ENCODE measurements around the gene PCBP3. TPM values are rescaled to one million over a fixed set of nuclear protein-coding genes. Genes with fewer than 3 reads are reported as not detected.

PCBP3 gene
- total and polyA plus RNA-seq, 2 of the 13 experiments (the other 11 are each of a cell fraction or from before 2014, with no cell fraction given) = not detected

DNA sequence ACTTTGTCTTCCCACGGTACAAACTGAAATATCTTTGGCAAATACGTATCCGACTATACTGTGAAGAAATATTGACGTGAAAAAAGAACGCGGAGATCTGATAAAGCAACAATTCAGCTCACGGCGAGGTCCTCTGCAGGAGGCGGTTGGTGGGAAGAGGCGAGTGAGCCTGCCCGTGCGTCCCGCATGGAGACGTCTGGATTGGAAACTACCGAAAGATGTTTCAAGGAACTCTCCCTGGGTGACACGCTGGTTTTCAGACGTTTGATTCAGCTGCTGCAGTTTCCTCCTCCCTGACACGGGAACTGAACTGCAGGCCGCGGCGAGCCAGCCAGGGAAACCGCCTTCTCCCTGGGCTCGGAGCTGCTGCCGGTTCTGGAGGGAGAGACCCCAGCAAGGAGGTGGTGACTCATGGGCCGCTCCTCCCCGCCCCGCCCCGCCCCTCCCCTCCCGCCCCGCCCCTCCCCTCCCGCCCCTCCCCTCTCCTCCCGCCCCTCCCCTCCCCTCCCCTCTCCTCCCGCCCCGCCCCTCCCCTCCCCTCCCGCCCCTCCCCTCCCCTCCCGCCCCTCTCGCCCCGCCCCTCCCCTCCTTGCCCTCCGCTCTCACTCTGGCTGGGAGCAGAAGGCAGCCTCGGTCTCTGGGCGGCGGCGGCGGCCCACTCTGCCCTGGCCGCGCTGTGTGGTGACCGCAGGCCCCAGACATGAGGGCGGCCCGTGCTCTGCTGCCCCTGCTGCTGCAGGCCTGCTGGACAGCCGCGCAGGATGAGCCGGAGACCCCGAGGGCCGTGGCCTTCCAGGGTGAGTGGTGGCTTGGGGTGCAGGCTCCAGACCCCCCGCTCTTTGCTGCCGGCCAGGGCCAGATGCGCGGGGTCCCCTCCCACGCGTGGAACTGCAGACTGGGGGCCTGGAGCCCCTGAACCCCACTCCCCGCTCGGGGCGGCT lies 337.9 kb downstream of the PCBP3 start, which contains the start of gene COL6A1:
Gene COL6A1 (plus strand): TSS at position 620 of the 941 bp plus-strand sequence. CDS start 81 bp downstream, at position 701.
- H3K79me2 ChIP-seq (ENCODE audit: insufficient read depth, low read length) = no peaks in the 10 kb centered on the region
- BruUV-seq (replicated peaks) = no TSS peak
- CTCF ChIA-PET (ENCODE audit: low intra/inter-chr PET ratio, low total read pairs) = no interaction called here
- H3K9ac ChIP-seq (ENCODE audit: insufficient read depth, low read depth, low read length) = peak within 1 kb of the TSS; percentile 69
- in situ Hi-C loops (cut with HindIII; ENCODE audit: extremely low pct_ligation_motif_present, low pct_unique_long_range_greater_than_20kb) (no loop called here), intact Hi-C loops (cut with micrococcal nuclease; ENCODE audit: unreplicated experiment) (no loop called here)
- H3K4me2 ChIP-seq (ENCODE audit: low read depth, low read length) = peak within 1 kb of the TSS; percentile 89
- POLR2A ChIA-PET = no interaction called here
- DNase-seq (ENCODE audit: low spot score) (peak; percentile 47), FAIRE-seq (no peak), ATAC-seq (peak; percentile 79)
- H3K4me3 ChIP-seq (replicated peaks in 1 of 3; ENCODE audit: insufficient read depth in 1 of 3, low read depth in 2 of 3, low read length in 3 of 3) = peak within 1 kb of the TSS; percentile 49 to 79 (median 55)
- no peaks in the 10 kb centered on the region for H4K20me1 ChIP-seq (ENCODE audit: insufficient read depth, low read length)
- WGBS (ENCODE audit: low lambda C conversion rate) = 7% methylated on average over 39 of the region's 63 CpGs
- peaks cover 17% of the 10 kb centered on the region for H3K4me1 ChIP-seq (ENCODE audit: insufficient read depth, low read length)
- H3K36me3 ChIP-seq (replicated peaks in 1 of 2; ENCODE audit: control insufficient read depth in 1 of 2, insufficient read depth in 2 of 2, low read length in 2 of 2) = no peaks in the 10 kb centered on the region
- H3K27me3 ChIP-seq (ENCODE audit: control insufficient read depth in 1 of 2, insufficient read depth in 2 of 2, low read length in 2 of 2) = peaks cover 3 to 36% of the 10 kb centered on the region in 2 experiments; a peak in 4 of 5 replicates
- H3K27ac ChIP-seq (ENCODE audit: extremely low read length, insufficient read depth, low read length) = no peak within 1 kb of the TSS
- peak within 1 kb of the TSS; percentile 83 for H2AFZ ChIP-seq (ENCODE audit: low read length)
- no peaks in the 10 kb centered on the region for H3K9me3 ChIP-seq (ENCODE audit: low read length)
- TF ChIP-seq TMF1 (CRISPR knock-in tag; IDR thresholded peaks at IDR 0.05; ENCODE audit: low read depth) = no peak
- TF ChIP-seq, protein P1, sequence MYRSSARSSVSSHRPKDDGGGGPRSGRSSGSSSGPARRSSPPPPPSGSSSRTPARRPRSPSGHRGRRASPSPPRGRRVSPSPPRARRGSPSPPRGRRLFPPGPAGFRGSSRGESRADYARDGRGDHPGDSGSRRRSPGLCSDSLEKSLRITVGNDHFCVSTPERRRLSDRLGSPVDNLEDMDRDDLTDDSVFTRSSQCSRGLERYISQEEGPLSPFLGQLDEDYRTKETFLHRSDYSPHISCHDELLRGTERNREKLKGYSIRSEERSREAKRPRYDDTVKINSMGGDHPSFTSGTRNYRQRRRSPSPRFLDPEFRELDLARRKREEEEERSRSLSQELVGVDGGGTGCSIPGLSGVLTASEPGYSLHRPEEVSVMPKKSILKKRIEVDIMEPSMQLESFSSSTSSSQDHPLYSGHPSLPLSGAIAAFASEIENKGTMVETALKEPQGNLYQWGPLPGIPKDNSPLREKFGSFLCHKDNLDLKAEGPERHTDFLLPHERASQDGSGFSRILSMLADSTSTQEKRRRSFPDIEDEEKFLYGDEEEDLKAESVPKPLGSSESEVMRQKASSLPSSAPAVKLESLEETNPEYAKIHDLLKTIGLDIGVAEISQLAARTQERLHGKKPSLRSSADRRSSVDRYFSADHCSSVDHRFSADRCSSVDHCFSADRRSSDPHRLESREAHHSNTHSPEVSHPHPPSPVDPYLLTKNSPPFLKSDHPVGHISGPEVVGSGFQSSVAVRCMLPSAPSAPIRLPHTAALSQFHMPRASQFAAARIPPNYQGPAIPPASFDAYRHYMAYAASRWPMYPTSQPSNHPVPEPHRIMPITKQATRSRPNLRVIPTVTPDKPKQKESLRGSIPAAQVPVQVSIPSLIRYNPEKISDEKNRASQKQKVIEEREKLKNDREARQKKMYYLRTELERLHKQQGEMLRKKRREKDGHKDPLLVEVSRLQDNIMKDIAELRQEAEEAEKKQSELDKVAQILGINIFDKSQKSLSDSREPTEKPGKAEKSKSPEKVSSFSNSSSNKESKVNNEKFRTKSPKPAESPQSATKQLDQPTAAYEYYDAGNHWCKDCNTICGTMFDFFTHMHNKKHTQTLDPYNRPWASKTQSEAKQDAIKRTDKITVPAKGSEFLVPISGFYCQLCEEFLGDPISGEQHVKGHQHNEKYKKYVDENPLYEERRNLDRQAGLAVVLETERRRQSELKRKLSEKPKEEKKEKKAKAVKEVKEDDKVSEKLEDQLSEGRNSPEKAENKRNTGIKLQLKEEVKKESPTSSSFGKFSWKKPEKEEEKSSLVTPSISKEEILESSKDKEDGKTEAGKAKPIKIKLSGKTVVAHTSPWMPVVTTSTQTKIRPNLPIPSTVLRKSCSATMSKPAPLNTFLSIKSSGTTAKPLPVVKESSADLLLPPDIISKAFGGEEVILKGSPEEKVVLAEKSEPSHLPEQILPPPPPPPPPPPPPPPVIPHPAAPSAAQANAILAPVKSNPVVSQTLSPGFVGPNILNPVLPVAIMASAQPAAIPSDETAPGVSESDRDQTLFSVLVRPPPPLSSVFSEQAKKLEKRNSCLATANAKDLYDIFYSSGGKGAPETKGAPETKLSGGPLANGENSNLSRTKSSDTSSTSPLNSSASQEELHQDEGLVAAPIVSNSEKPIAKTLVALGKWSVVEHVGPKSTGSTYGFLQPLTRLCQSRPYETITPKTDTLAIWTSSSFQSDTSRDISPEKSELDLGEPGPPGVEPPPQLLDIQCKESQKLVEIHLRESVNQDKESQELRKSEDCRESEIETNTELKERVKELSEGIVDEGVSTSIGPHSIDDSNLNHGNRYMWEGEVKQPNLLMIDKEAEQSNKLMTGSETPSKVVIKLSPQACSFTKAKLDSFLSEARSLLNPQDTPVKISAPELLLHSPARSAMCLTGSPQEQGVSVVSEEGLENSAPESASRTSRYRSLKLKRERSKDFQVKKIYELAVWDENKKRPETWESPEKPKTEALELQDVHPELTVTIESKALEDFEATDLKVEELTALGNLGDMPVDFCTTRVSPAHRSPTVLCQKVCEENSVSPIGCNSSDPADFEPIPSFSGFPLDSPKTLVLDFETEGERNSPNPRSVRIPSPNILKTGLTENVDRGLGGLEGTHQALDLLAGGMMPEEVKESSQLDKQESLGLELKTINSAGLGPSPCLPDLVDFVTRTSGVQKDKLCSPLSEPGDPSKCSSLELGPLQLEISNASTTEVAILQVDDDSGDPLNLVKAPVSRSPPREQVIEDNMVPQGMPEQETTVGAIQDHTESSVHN (CRISPR knock-in tag; IDR thresholded peaks at IDR 0.05) = no peak
- TF ChIP-seq HNRNPLL (IDR thresholded peaks at IDR 0.05; ENCODE audit: low read depth, low read length, poor library complexity, severe bottlenecking) = peak; percentile 16
- TF ChIP-seq ZNF777 (CRISPR knock-in tag; IDR thresholded peaks at IDR 0.05) = no peak; the same call in 1 of the 2 replicates
- TF ChIP-seq SMC3 (IDR thresholded peaks at IDR 0.05; ENCODE audit: low read length) = no peak
- no peak for TF ChIP-seq ZFP90 (CRISPR knock-in tag; IDR thresholded peaks at IDR 0.05; ENCODE audit: borderline replicate concordance)
- TF ChIP-seq ZNF431 (CRISPR knock-in tag; IDR thresholded peaks at IDR 0.05; ENCODE audit: borderline replicate concordance, low read depth) = no peak
- TF ChIP-seq, protein P2, sequence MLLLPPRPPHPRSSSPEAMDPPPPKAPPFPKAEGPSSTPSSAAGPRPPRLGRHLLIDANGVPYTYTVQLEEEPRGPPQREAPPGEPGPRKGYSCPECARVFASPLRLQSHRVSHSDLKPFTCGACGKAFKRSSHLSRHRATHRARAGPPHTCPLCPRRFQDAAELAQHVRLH (CRISPR knock-in tag; IDR thresholded peaks at IDR 0.05; ENCODE audit: borderline replicate concordance, low read depth) = no peak
- TF ChIP-seq, protein P3, sequence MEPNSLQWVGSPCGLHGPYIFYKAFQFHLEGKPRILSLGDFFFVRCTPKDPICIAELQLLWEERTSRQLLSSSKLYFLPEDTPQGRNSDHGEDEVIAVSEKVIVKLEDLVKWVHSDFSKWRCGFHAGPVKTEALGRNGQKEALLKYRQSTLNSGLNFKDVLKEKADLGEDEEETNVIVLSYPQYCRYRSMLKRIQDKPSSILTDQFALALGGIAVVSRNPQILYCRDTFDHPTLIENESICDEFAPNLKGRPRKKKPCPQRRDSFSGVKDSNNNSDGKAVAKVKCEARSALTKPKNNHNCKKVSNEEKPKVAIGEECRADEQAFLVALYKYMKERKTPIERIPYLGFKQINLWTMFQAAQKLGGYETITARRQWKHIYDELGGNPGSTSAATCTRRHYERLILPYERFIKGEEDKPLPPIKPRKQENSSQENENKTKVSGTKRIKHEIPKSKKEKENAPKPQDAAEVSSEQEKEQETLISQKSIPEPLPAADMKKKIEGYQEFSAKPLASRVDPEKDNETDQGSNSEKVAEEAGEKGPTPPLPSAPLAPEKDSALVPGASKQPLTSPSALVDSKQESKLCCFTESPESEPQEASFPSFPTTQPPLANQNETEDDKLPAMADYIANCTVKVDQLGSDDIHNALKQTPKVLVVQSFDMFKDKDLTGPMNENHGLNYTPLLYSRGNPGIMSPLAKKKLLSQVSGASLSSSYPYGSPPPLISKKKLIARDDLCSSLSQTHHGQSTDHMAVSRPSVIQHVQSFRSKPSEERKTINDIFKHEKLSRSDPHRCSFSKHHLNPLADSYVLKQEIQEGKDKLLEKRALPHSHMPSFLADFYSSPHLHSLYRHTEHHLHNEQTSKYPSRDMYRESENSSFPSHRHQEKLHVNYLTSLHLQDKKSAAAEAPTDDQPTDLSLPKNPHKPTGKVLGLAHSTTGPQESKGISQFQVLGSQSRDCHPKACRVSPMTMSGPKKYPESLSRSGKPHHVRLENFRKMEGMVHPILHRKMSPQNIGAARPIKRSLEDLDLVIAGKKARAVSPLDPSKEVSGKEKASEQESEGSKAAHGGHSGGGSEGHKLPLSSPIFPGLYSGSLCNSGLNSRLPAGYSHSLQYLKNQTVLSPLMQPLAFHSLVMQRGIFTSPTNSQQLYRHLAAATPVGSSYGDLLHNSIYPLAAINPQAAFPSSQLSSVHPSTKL (CRISPR knock-in tag; IDR thresholded peaks at IDR 0.05) = no peak
- TF ChIP-seq HIVEP1 (CRISPR knock-in tag; IDR thresholded peaks at IDR 0.05) = peak; percentile 22; the same call in 1 of the 2 replicates

All from HepG2 (cell line).